PC-3 (cell line): ENCODE data around the gene GPN2.

Experiments used
- EZH2 ChIP-seq: fragments of 300-600 bp; sonication (generic); IDR thresholded peaks from one replicate; pipeline ENCODE4 v1.6.1; 2017; ENCODE audit warnings: antibody characterized with exemption, mild to moderate bottlenecking, low read length; ENCODE audit not compliant: unreplicated experiment
- EZH2phosphoT487 ChIP-seq: fragments of 300-600 bp; sonication (generic); IDR thresholded peaks from 2 replicates; pipeline ENCODE4 v1.6.1; 2018; ENCODE audit warnings: mild to moderate bottlenecking, antibody characterized with exemption, low read length, borderline replicate concordance
- TF ChIP-seq, protein P1 (sequence below): fragments of 300-600 bp; sonication (generic); conservative IDR thresholded peaks from 2 replicates; pipeline ENCODE4 v1.5.1; 2017; ENCODE audit warnings: antibody characterized with exemption, low read depth, mild to moderate bottlenecking, low read length

GRCh38 chr1:26856604-26857469, 33.2 kb downstream of the GPN2 start:
- TF ChIP-seq, protein P1, sequence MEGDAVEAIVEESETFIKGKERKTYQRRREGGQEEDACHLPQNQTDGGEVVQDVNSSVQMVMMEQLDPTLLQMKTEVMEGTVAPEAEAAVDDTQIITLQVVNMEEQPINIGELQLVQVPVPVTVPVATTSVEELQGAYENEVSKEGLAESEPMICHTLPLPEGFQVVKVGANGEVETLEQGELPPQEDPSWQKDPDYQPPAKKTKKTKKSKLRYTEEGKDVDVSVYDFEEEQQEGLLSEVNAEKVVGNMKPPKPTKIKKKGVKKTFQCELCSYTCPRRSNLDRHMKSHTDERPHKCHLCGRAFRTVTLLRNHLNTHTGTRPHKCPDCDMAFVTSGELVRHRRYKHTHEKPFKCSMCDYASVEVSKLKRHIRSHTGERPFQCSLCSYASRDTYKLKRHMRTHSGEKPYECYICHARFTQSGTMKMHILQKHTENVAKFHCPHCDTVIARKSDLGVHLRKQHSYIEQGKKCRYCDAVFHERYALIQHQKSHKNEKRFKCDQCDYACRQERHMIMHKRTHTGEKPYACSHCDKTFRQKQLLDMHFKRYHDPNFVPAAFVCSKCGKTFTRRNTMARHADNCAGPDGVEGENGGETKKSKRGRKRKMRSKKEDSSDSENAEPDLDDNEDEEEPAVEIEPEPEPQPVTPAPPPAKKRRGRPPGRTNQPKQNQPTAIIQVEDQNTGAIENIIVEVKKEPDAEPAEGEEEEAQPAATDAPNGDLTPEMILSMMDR = no peak
- TF ChIP-seq EZH2 (no peak), EZH2phosphoT487 (no peak)
